Esophagus squamous epithelium (tissue), 4 donors: ENCODE measurements around the gene PLAAT4.

Experiments used
- POLR2A ChIP-seq, 4 donors: fragments of 450-650 bp; IDR thresholded peaks; one replicate each; pipeline ENCODE4 v1.6.1; 2017; ENCODE audit warnings: antibody characterized with exemption in 4 of 4, mild to moderate bottlenecking in 4 of 4, moderate library complexity in 3 of 4
- TF ChIP-seq, protein P1 (sequence below), 6 experiments: fragments of 450-650 bp in 4 of 6; fragments of 200-600 bp in 2 of 6; sonication (generic) in 2 of 6; IDR thresholded peaks; one replicate each; pipeline ENCODE4 v1.5.1; 2016 to 2019; ENCODE audit warnings: antibody characterized with exemption in 6 of 6, mild to moderate bottlenecking in 4 of 6, moderate library complexity in 4 of 6

DNA sequence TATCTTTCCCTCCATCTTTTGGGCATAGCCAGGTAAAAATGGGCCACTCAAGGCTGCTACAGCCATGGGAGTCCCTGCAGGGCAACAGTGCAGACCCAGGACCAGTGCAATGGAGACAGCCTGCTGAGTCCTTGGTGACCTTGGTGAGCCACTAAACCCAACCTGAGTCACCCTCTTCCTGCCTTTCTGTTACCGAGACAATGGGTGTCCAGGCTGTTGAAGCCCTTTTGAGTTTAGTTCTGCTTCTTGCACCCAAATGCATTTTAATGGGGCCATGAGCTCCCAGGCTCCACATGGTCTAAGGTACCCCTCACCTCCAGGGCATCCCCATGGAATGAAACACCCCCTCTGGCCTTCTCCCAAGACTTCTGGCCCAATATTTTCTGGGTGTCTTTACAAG is 874 bp upstream of the PLAAT4 start:
- TF ChIP-seq, protein P1, sequence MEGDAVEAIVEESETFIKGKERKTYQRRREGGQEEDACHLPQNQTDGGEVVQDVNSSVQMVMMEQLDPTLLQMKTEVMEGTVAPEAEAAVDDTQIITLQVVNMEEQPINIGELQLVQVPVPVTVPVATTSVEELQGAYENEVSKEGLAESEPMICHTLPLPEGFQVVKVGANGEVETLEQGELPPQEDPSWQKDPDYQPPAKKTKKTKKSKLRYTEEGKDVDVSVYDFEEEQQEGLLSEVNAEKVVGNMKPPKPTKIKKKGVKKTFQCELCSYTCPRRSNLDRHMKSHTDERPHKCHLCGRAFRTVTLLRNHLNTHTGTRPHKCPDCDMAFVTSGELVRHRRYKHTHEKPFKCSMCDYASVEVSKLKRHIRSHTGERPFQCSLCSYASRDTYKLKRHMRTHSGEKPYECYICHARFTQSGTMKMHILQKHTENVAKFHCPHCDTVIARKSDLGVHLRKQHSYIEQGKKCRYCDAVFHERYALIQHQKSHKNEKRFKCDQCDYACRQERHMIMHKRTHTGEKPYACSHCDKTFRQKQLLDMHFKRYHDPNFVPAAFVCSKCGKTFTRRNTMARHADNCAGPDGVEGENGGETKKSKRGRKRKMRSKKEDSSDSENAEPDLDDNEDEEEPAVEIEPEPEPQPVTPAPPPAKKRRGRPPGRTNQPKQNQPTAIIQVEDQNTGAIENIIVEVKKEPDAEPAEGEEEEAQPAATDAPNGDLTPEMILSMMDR (IDR thresholded peaks at IDR 0.05): no peak
- TF ChIP-seq POLR2A (IDR thresholded peaks at IDR 0.05): no peak
